GM18520 (cell line): ENCODE data around the gene SRBD1.

Experiments
- ATAC-seq: cut with Tn5 transposase; IDR thresholded peaks from one replicate; pipeline ENCODE4 v1.9.1; 2021; ENCODE audit not compliant: unreplicated experiment

The SRBD1 gene

DNA sequence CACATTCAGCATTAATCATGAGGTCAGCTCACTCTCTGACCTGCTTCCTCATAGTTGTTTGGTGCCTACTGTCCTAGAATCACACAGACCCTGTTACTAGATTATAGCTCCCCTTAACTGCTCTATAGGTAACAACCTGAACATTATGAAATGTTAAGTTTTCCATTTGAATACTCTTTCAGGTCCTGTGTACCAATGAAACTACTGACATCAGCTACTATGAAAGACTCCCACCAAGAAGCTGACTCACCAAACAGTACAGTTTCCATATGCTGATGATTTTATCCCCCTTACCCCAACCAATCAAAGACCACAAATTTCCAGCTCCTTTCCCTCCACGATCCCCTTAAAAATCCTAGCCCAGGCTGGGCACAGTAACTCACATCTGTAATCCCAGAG lies 56.3 kb downstream of the SRBD1 start:
- no peak for ATAC-seq

- ATAC-seq, result no peak
Observed at GRCh38 chr2:45554073-45554741, 56.9 kb downstream of the SRBD1 start.

DNA sequence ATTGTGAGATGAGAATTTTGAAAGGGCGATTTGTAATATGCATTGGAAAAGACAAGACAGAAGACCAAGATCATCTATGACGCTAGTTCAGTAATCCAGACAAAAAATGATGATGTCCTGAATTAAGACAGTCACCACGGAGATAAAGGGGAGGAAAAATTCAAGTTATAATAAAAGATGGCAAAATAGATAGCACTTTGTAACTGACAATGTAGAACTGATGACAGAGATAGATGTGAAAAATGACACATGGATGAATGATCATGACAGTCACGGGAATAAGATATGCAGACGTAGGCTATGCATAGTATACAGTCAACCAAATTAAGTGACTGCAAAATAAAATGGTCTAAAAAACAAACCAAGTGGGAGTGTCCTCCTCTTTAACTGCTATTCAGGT lies 59.2 kb downstream of the SRBD1 start:
- ATAC-seq, result no peak

DNA sequence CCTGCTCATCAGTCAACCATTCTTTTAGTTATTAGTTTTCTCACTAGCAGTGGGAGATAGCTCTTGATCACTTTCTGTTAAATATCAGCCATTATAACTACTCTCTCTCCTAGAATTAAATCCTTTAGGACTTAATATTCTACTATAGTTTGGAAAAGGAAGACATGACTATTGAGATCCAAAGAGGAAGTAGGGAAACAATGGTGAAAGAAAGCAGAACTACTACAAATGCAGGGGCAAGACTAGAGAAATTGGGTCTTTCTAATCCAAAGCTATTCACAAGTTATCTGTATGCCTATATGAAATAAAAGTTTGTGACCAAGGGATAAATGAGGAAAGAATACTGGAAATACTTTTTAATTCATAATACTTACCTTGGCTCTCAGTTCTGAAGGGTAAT lies 65.1 kb downstream of the SRBD1 start:
- no peak for ATAC-seq

GRCh38 chr2:45543257-45543656 lies 67.8 kb downstream of the SRBD1 start:
- no peak for ATAC-seq

DNA sequence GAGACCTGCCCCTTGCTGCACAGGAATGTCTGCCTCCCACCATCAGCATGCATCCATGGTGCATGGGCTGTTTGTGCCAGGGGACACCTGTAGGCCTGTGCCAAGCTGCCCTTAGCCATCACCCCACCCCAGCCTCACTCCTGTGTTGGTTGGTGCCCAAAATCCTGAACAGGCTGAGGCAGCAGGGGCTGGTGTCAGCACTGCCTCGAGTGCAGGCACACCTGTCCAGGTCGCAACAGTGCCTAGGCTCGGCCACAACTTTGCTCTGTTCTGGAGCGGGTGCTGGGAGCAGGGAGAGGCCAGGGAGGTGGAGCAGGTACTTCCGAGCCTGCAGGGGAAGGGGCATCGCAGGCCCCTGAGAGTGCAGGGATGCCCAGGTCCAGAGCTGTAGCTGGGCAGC lies 69.1 kb downstream of the SRBD1 start:
- ATAC-seq, result no peak

GRCh38 chr2:45541450-45541849 lies 69.6 kb downstream of the SRBD1 start:
- no peak for ATAC-seq

DNA sequence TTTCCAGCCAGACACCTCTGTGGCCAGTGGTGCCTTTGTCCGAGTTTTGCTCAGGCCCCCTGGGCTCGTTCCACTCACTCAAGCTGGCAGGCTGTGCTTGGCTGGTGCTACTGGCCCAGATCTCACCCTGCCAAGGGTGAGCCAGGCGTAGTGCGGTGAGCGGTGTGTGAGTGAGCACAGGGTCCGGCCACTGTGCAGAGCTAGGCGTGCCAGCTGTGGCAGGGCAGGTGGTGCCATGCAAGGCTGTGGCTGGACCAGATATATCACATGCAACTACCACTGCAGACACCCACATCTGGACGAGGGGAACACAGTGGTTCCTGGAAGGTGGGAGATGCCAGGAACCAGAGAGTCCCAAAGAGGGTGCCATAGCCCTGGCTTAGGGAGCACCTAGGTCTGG lies 70.1 kb downstream of the SRBD1 start:
- no peak for ATAC-seq

- ATAC-seq, result no peak
Observed at GRCh38 chr2:45533771-45534170, 77.3 kb downstream of the SRBD1 start.

GRCh38 chr2:45532181-45532580 lies 78.9 kb downstream of the SRBD1 start:
- ATAC-seq, result no peak

GRCh38 chr2:45524016-45524415 lies 87.1 kb downstream of the SRBD1 start:
- ATAC-seq, result no peak

GRCh38 chr2:45518546-45518945 lies 92.5 kb downstream of the SRBD1 start:
- no peak for ATAC-seq

DNA sequence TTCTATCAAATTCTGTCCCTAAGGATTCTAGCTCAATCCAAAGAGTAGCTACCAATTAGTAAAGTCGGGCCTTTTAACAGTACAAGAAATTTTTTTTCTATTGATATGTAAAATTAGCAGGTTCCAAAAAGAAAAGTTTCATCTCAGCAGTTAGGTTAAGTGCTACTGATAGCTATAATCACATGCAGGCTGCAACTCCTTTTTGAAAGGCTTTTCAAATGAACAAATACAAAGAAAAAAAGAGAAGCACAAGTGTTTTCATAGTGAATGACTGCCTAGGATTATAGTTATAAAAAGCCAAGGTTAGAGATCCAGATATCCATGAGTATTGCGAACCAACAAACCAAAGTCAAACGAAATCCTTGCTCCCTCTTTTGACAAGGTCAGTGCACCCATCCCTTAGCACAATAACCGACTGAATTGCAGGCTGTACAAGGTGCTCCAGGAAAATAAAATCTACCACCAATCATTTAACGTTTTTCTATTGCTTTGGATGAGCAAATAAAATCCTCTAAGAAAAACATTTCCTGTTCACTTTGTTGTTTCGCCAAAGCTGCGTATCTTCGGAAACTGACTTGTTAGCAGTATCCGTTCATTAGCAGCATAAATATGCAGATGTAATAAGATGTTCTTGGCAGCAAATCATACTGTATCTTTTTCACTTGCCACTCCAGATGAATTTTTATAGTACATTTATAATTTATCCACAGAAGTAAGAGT lies 100.2 kb downstream of the SRBD1 start:
- no peak for ATAC-seq

DNA sequence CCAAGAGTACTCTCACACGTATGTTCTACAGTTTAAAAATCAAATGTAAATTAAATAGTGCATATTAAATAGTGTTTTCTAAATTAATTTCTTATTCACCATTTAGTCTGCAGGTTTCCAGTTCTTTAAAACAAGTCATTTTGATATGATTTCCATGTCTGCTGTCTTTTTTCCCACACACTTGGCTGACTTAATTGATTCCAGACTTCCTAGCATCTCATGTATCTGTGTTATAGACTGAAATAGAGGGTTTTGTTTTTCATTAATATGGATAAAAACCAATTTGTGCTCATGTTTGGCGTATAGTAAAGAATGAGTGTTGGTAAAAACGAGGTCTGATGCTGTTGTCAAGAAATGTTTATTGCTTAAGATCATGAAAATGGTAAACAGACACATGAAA lies 104.3 kb downstream of the SRBD1 start:
- ATAC-seq, result no peak

DNA sequence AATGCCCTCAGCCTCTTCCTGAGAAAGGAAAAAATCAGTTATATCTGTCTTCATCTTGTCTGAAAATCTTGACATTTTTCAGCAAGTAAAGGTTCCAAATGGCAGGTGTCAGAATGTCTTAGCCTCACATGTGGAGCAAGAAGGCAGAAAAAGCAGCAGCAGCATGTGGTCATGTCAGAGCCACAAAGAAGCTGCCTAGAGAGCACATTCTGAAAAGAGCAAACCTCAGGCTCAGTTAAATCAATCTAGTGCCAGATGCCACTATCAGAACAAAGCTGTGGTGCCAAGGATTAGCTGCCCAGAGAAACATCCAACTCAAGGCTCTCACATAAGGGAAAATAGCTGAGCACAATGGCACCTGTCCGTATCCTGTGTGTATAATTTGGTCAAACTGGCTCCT lies 105.9 kb downstream of the SRBD1 start:
- no peak for ATAC-seq

GRCh38 chr2:45498661-45499550 lies 112.2 kb downstream of the SRBD1 start:
- no peak for ATAC-seq

DNA sequence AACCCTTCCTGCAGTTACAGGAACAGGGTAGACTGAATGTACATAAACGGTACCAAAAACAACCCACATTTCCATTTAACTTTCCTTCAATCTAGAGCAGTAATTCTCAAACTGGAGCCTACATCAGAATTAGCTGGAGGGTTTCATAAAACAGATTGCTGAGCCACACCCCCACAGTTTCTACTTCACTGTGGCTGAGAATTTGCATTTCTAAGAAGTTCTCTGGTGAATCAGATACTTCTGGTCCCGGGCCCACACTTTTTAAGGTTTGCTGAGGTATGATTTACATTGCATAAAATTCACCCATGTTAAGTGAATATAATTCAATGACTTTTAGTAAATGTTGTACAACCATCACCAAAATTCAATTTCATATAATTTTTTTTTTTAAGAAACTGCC lies 113.7 kb downstream of the SRBD1 start:
- no peak for ATAC-seq

DNA sequence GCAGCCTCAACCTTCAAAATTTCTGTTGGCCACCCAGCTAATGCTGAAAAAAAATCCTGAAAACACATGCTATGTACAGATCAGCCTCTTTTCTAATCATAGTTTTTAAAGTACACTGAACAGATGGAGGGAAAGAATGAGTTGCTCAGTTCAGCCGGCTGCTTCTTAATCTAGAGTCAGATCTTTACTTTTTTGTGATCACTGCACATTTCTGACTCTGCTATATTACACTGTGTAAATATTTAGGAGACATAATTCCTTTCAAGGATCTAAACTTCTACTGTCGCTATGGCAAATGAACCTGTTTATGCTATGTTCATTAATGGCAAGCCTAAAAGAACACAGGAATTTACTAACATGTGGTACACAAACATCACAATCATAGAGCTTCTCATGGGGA lies 114.2 kb downstream of the SRBD1 start:
- no peak for ATAC-seq

DNA sequence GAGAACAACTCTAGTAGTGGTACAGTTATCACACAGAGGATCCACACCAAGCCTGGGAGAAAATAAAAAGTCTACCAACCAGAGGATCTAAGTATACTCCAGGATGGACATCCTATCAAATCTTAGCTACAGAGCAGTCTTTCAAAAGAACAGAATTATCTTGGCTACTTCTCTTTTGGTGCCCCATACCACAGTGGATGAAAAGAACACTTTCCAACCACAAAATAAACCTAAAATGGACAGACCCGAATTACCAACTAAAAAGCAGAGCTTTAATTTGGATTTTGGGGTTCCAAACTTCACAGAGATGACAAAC lies 116.1 kb downstream of the SRBD1 start:
- ATAC-seq, result no peak

- ATAC-seq, result no peak
Observed at GRCh38 chr2:45494275-45494977, 116.6 kb downstream of the SRBD1 start.

GRCh38 chr2:45484965-45485364 lies 126.1 kb downstream of the SRBD1 start:
- ATAC-seq, result no peak
